ENCODE measurements around the gene HSD17B1. TPM values are rescaled to one million over a fixed set of nuclear protein-coding genes. Genes with fewer than 3 reads are reported as not detected.

The HSD17B1 gene
- total and polyA plus RNA-seq, 2 donors (not counting 3 experiments of a cell fraction or from before 2014, with no cell fraction given) = 0.22 to 1.0 TPM

DNA sequence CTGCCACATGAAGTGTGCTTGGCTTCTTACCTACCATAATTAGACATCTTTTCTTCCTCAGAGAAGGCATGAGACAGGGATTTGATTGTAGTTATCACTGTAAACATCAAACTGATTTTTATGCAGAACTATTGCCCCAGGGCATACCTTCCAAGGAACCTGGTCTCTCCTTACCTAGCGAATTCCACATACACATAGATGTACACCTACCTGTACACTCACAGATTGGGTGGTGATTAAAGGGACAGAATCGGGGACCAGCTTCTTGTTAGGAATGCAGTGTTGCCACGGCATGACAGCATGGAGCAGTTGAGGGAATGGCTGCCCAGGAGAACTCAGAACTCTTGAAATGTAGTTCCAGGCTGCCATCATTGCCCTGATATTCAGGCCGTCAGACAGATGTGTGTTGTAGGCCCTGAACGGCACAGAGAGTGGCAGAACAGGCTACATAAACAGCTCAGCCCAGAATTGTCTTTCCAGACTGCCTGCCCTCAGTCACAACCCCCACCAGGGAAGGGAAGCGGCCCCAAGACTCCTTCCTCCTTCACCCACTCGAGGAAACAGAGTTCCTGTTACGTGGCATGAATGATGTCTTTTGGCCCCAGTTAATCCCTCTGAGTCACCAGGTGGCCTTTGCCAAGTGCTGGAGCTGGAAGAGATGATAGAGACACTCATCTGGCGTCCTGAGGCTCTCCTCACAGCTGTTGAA lies 34.5 kb upstream of the HSD17B1 start:
- POLR2A ChIA-PET = interaction anchor here (1.0 to 4.5 kb wide), 7 partner anchors 9 to 198 kb away, joined by 4 to 38 read pairs (median 10); partner anchors contain the start of genes CAVIN1 and NAGLU
- H3K27me3 ChIP-seq (ENCODE audit: control insufficient read depth in 2 of 2, insufficient read depth in 2 of 2, low read length in 2 of 2) = no peaks in the 10 kb centered on the region
- peak; percentile 100 for FAIRE-seq
- H3K9me3 ChIP-seq (replicated peaks; ENCODE audit: control insufficient read depth, insufficient read depth, low read length) = no peaks in the 10 kb centered on the region
- TSS peak; percentile 68 for BruUV-seq (replicated peaks)
- H3K9ac ChIP-seq (replicated peaks; ENCODE audit: extremely low read depth, insufficient read depth, low read length) = peak overlapping the region; percentile 97
- dilution Hi-C loops (cut with MboI; ENCODE audit: extremely low pct_ligation_motif_present, low sequenced_read_pairs) (loop anchor here (25.0 kb wide), 1 partner anchor 181 kb away; no protein-coding TSS in a partner anchor), intact Hi-C loops (cut with micrococcal nuclease) (loop anchor here (1.0 kb wide), 3 partner anchors 9 to 198 kb away; partner anchors contain the start of gene NAGLU)
- peaks cover 0 to 3% of the 10 kb centered on the region in 2 experiments for H3K36me3 ChIP-seq (ENCODE audit: control insufficient read depth in 2 of 2, extremely low read depth in 1 of 2, insufficient read depth in 2 of 2, low read length in 2 of 2)
- H4K20me1 ChIP-seq (replicated peaks; ENCODE audit: control insufficient read depth, extremely low read depth, insufficient read depth, low read length) = no peaks in the 10 kb centered on the region
- no peaks in the 10 kb centered on the region for H3K79me2 ChIP-seq (ENCODE audit: control insufficient read depth, insufficient read depth, low read length)
- peaks cover 58% of the 10 kb centered on the region for H3K4me1 ChIP-seq (ENCODE audit: control insufficient read depth, extremely low read depth, insufficient read depth, low read length)
- no peaks in the 10 kb centered on the region for H3K9me1 ChIP-seq (replicated peaks; ENCODE audit: control insufficient read depth, extremely low read depth, insufficient read depth, low read length)
- H2AFZ ChIP-seq (ENCODE audit: low read depth, low read length) = no peak overlapping the region
- peak overlapping the region; percentile 80 for H3K4me2 ChIP-seq (ENCODE audit: insufficient read depth, low read length)
- DNase-seq (ENCODE audit: low read depth, low spot score) = peak; percentile 98
- TF ChIP-seq, protein P1, sequence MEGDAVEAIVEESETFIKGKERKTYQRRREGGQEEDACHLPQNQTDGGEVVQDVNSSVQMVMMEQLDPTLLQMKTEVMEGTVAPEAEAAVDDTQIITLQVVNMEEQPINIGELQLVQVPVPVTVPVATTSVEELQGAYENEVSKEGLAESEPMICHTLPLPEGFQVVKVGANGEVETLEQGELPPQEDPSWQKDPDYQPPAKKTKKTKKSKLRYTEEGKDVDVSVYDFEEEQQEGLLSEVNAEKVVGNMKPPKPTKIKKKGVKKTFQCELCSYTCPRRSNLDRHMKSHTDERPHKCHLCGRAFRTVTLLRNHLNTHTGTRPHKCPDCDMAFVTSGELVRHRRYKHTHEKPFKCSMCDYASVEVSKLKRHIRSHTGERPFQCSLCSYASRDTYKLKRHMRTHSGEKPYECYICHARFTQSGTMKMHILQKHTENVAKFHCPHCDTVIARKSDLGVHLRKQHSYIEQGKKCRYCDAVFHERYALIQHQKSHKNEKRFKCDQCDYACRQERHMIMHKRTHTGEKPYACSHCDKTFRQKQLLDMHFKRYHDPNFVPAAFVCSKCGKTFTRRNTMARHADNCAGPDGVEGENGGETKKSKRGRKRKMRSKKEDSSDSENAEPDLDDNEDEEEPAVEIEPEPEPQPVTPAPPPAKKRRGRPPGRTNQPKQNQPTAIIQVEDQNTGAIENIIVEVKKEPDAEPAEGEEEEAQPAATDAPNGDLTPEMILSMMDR (IDR thresholded peaks at IDR 0.05; ENCODE audit: extremely low read depth in 1 of 2, insufficient read depth in 1 of 2, low read depth in 1 of 2, low read length in 2 of 2) = no peak
- TF ChIP-seq MYC (IDR thresholded peaks at IDR 0.05; ENCODE audit: low read depth, low read length) = peak; percentile 60
- peak; percentile 64 for TF ChIP-seq GATA2 (IDR thresholded peaks at IDR 0.05; ENCODE audit: insufficient read depth, insufficient read length, low read depth, low read length)
- peak; percentile 95 for TF ChIP-seq POLR2AphosphoS5 (IDR thresholded peaks at IDR 0.05; ENCODE audit: insufficient read depth, low read depth, low read length)
- TF ChIP-seq, protein P2, sequence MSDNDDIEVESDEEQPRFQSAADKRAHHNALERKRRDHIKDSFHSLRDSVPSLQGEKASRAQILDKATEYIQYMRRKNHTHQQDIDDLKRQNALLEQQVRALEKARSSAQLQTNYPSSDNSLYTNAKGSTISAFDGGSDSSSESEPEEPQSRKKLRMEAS (IDR thresholded peaks at IDR 0.05; ENCODE audit: insufficient read depth, insufficient read length) = no peak
- TF ChIP-seq FOS (IDR thresholded peaks at IDR 0.05; ENCODE audit: borderline replicate concordance, insufficient read depth, low read length) = peak; percentile 97
- TF ChIP-seq POLR2A (IDR thresholded peaks at IDR 0.05; ENCODE audit: low read depth, low read length) = peak; percentile 73
- TF ChIP-seq EZH2 (IDR thresholded peaks at IDR 0.05; ENCODE audit: borderline replicate concordance, low read depth, low read length, severe bottlenecking) = no peak
- TF ChIP-seq JUN (IDR thresholded peaks at IDR 0.05; ENCODE audit: borderline replicate concordance, insufficient read depth, insufficient read length, low read depth) = peak; percentile 93
- peak overlapping the region in 1 of 3 experiments; percentile 18 for H3K4me3 ChIP-seq (replicated peaks in 1 of 3; ENCODE audit: insufficient read depth in 1 of 3, low read depth in 1 of 3, low read length in 3 of 3)
- H3K27ac ChIP-seq (ENCODE audit: insufficient read depth, low read depth, low read length) = peak overlapping the region; percentile 100
- CTCF ChIA-PET = interaction anchor here (0.6 to 5.4 kb wide), 63 partner anchors 9 to 492 kb away, joined by 3 to 190 read pairs (median 6); partner anchors contain the start of genes CAVIN1, KAT2A, NAGLU and PSMC3IP
